Calu3 (cell line): ENCODE measurements around the gene GMDS. TPM values are rescaled to one million over a fixed set of nuclear protein-coding genes. Genes with fewer than 3 reads are reported as not detected.

Experiments
- BruUV-seq: library from RNA; stranded (reverse); fragments of 400-500 nt; replicated peaks from 2 replicates; lab custom pipeline; 2021; lab: Mats Ljungman, UMichigan
- CTCF ChIA-PET: fragments of 300-600 bp; sonication (Branson Sonifier 250); formaldehyde crosslinking; loops from one replicate; lab custom pipeline; 2022; ENCODE audit warnings: antibody characterized with exemption; lab: Charles Lee
- DNase-seq: peaks from one replicate; pipeline ENCODE4 v3.0.0; 2022
- H3K27ac Mint-ChIP-seq: one replicate; pipeline ENCODE4 v1.8.0; 2022; ENCODE audit warnings: mixed read lengths; ENCODE audit not compliant: unreplicated experiment
- H3K27me3 Mint-ChIP-seq: one replicate; pipeline ENCODE4 v1.8.0; 2022; ENCODE audit warnings: mixed read lengths; ENCODE audit not compliant: unreplicated experiment
- H3K36me3 Mint-ChIP-seq: one replicate; pipeline ENCODE4 v1.8.0; 2022; ENCODE audit warnings: mild to moderate bottlenecking, moderate library complexity, mixed read lengths; ENCODE audit not compliant: insufficient read depth, unreplicated experiment
- H3K4me1 Mint-ChIP-seq: one replicate; pipeline ENCODE4 v1.8.0; 2022; ENCODE audit warnings: mild to moderate bottlenecking, low read depth, mixed read lengths; ENCODE audit not compliant: unreplicated experiment
- H3K4me3 Mint-ChIP-seq: one replicate; pipeline ENCODE4 v1.8.0; 2022; ENCODE audit warnings: mild to moderate bottlenecking, low read depth, moderate library complexity, mixed read lengths; ENCODE audit not compliant: unreplicated experiment
- H3K9me3 Mint-ChIP-seq: one replicate; pipeline ENCODE4 v1.8.0; 2022; ENCODE audit warnings: low read depth, mixed read lengths; ENCODE audit not compliant: unreplicated experiment
- intact Hi-C: fragments of 100-400 bp; cut with micrococcal nuclease; formaldehyde crosslinking; loops from one replicate; pipeline ENCODE4 v1.10.0; 2022; ENCODE audit not compliant: unreplicated experiment
- total RNA-seq: library from RNA; stranded (reverse); gene quantifications from 2 replicates; pipeline ENCODE4 v1.2.3, GENCODE V29; 2022
- TF ChIP-seq, protein P1 (sequence below): fragments of 200-600 bp; IDR thresholded peaks from one replicate; pipeline ENCODE4 v1.8.0; 2022; ENCODE audit warnings: antibody characterized with exemption; ENCODE audit not compliant: unreplicated experiment

Gene GMDS
- total RNA-seq, 1 experiment from 2014 or later, result 58.2 TPM

DNA sequence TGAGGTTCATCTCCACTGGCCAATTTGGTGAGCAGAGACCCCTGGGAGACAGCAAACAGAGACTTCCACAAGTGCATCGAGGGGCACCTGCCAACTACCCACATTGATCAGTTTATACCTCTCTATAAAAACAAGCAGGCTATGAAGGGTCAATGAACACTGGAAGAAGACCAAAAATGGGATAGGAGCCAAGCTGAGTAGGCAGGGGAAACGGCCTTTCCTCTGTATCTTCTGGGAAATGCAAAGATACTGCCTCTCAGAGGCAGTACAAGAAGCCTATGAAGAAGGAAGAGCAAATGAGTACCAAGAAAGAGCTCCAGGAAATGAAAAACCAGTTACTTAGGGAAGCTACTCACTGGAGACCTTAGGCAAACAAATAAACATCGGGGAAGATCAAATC is 247.7 kb downstream of the GMDS start:
- intact Hi-C loops, result no loop called here
- Mint-ChIP-seq H3K9me3 (no peaks in the 10 kb centered on the region), H3K4me3 (no peak overlapping the region), H3K27ac (no peak overlapping the region), H3K4me1 (peaks cover 7% of the 10 kb centered on the region), H3K36me3 (no peaks in the 10 kb centered on the region), H3K27me3 (no peaks in the 10 kb centered on the region)
- DNase-seq, result no peak
- CTCF ChIA-PET, result no interaction called here
- TF ChIP-seq, protein P1, sequence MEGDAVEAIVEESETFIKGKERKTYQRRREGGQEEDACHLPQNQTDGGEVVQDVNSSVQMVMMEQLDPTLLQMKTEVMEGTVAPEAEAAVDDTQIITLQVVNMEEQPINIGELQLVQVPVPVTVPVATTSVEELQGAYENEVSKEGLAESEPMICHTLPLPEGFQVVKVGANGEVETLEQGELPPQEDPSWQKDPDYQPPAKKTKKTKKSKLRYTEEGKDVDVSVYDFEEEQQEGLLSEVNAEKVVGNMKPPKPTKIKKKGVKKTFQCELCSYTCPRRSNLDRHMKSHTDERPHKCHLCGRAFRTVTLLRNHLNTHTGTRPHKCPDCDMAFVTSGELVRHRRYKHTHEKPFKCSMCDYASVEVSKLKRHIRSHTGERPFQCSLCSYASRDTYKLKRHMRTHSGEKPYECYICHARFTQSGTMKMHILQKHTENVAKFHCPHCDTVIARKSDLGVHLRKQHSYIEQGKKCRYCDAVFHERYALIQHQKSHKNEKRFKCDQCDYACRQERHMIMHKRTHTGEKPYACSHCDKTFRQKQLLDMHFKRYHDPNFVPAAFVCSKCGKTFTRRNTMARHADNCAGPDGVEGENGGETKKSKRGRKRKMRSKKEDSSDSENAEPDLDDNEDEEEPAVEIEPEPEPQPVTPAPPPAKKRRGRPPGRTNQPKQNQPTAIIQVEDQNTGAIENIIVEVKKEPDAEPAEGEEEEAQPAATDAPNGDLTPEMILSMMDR, result no peak
- BruUV-seq, result no TSS peak

DNA sequence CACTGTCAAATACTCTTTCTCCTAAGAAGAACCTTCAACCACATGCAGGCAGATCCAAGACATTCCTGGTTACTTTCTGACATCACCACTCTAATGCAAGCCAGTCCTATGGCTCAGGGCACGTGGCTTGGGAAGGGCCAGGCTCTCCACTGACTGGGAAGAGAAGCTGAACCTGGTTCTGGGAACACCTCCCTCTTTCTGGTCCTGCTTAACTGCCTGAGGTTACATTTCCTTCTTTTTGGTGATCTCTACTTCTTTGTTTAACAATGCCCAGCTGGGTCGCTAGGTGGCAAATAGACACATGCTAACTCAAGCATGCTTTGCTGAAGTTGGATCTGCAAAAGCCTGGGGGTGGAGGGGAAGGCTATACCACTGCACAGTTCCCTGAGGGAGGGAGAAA is 249.8 kb downstream of the GMDS start:
- H3K27me3 Mint-ChIP-seq, result no peaks in the 10 kb centered on the region
- no peak for DNase-seq
- BruUV-seq, result no TSS peak
- TF ChIP-seq, protein P1, result no peak
- intact Hi-C loops, result no loop called here
- no peak overlapping the region for H3K27ac Mint-ChIP-seq
- CTCF ChIA-PET, result no interaction called here
- H3K9me3 Mint-ChIP-seq, result no peaks in the 10 kb centered on the region
- no peak overlapping the region for H3K4me3 Mint-ChIP-seq
- no peaks in the 10 kb centered on the region for H3K36me3 Mint-ChIP-seq
- H3K4me1 Mint-ChIP-seq, result peaks cover 7% of the 10 kb centered on the region

DNA sequence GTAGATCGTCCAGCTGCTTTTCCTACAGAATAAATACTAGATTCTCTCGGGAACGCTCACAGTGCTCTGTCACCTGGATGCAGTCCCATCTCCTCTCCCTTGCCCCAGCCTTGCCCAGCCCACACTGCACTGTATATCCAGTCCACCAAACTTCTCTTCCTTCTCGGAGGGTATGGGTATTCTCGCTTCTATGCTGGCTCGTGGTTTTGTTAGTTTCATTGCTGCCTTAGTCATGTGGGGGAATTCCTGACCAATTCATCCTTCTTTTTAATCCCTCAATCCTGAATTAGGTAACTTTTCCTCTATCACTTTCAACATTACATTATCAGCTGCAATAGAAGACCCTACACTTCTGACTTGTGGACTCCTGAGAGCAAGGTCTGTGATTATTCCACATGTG is 252.4 kb downstream of the GMDS start:
- CTCF ChIA-PET, result no interaction called here
- intact Hi-C loops, result no loop called here
- H3K27me3 Mint-ChIP-seq, result no peaks in the 10 kb centered on the region
- no peaks in the 10 kb centered on the region for H3K36me3 Mint-ChIP-seq
- H3K27ac Mint-ChIP-seq, result no peak overlapping the region
- H3K4me3 Mint-ChIP-seq, result no peak overlapping the region
- no peak for DNase-seq
- TF ChIP-seq, protein P1, result no peak
- BruUV-seq, result no TSS peak
- peaks cover 7% of the 10 kb centered on the region for H3K4me1 Mint-ChIP-seq
- no peaks in the 10 kb centered on the region for H3K9me3 Mint-ChIP-seq

DNA sequence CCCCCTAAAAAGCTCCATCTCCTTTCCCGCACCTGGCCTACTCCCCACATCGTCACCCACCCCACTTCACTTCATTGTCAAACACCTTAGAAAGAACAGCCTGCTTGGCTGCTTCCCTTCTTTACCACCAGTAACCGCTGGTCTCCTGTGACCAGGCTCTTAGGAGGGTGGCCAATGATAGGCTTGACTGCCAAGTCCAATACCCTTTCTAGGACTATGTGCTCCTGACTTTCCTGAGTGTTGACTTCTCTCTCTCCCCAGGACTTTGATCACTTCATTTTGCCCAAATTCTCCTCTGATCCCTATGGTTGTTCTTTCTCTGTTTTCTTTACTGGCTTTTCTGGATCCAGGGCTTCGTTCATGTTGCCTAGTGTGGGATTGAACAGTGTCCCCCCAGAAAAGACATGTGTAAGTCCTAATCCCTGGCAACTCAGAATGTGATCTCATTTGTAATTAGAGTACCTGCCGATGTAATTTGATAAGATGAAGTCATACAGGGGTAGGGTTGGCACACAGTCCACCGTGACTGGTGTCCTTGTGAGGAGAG is 254.0 kb downstream of the GMDS start:
- no peaks in the 10 kb centered on the region for H3K9me3 Mint-ChIP-seq
- H3K4me1 Mint-ChIP-seq, result peaks cover 7% of the 10 kb centered on the region
- TF ChIP-seq, protein P1, result no peak
- H3K27ac Mint-ChIP-seq, result no peak overlapping the region
- CTCF ChIA-PET, result no interaction called here
- no peak overlapping the region for H3K4me3 Mint-ChIP-seq
- H3K27me3 Mint-ChIP-seq, result no peaks in the 10 kb centered on the region
- intact Hi-C loops, result no loop called here
- DNase-seq, result no peak
- no peaks in the 10 kb centered on the region for H3K36me3 Mint-ChIP-seq
- BruUV-seq, result no TSS peak
